HCT116 (cell line): ENCODE results near the gene SPRING1. TPM values are rescaled to one million over a fixed set of nuclear protein-coding genes. Genes with fewer than 3 reads are reported as not detected.

ENCODE experiments used
- ATAC-seq: fragments of 200-7000 bp; cut with Tn5 transposase; 2 replicates; pipeline ENCODE4 v1.9.1; 2020; ENCODE audit warnings: mild to moderate bottlenecking, moderate library complexity
- BruUV-seq: library from RNA; stranded (reverse); fragments of 400-500 nt; replicated peaks from 2 replicates; lab custom pipeline; 2021; lab: Mats Ljungman, UMichigan
- CTCF ChIA-PET: fragments of 300-600 bp; sonication (Branson Sonifier 250); formaldehyde crosslinking; loops from one replicate; lab custom pipeline; 2021; ENCODE audit warnings: antibody characterized with exemption; lab: Charles Lee
- POLR2A ChIA-PET: fragments of 300-600, 350-600 bp; sonication (Branson Sonifier 250); formaldehyde crosslinking; loops from one replicate; lab custom pipeline; 2021; ENCODE audit warnings: antibody characterized with exemption; lab: Charles Lee
- RAD21 ChIA-PET, 2 experiments: fragments of 300-600 bp; sonication (Branson Sonifier 250); formaldehyde crosslinking; loops; one replicate each; lab custom pipeline; 2023; ENCODE audit warnings: low total read pairs in 2 of 2; ENCODE audit not compliant: uncharacterized antibody in 2 of 2, unreplicated experiment in 2 of 2, low non-redundant PET in 1 of 2; lab: Charles Lee
- DNase-seq: peaks from one replicate; pipeline ENCODE4 v3.0.0-alpha.2; 2010; ENCODE audit warnings: low read depth, low spot score
- H2AFZ ChIP-seq: fragments of 200-600 bp; shearing (Covaris generic), sonication (generic); 2 replicates; pipeline ENCODE4 v1.6.1; 2017; ENCODE audit warnings: low read depth, mixed run types, mixed read lengths, antibody characterized with exemption, low read length; ENCODE audit not compliant: poor library complexity, severe bottlenecking
- H3K27ac ChIP-seq: 2 replicates; pipeline ENCODE4 v1.5.1; 2012; ENCODE audit warnings: low read depth, low read length
- H3K27me3 ChIP-seq: fragments of 200-600 bp; sonication (generic); 2 replicates; pipeline ENCODE4 v1.6.1; 2016; ENCODE audit warnings: mixed run types, low read length, mixed read lengths; ENCODE audit not compliant: insufficient read depth
- H3K36me3 ChIP-seq, 2 experiments: fragments of 200-500 bp in 1 of 2; fragments of 200-600 bp in 1 of 2; sonication (Bioruptor generic) in 1 of 2; sonication (generic) in 1 of 2; 2 replicates each; pipeline versions ENCODE4 v1.5.1 to v1.6.1; 2014 to 2016; ENCODE audit warnings: low read length in 2 of 2, inconsistent platforms in 1 of 2, mixed read lengths in 1 of 2, mixed run types in 1 of 2; ENCODE audit not compliant: insufficient read depth in 2 of 2, control insufficient read depth in 1 of 2
- H3K4me1 ChIP-seq, 2 experiments: fragments of 200-600 bp in 1 of 2; sonication (generic) in 1 of 2; 2 replicates each; pipeline versions ENCODE4 v1.5.1 to v1.6.1; 2012 to 2017; ENCODE audit warnings: low read length in 2 of 2, inconsistent platforms in 1 of 2, mild to moderate bottlenecking in 1 of 2, mixed read lengths in 1 of 2, mixed run types in 1 of 2, moderate library complexity in 1 of 2; ENCODE audit not compliant: insufficient read depth in 2 of 2, control insufficient read depth in 1 of 2
- H3K4me2 ChIP-seq: fragments of 200-600 bp; sonication (generic); 2 replicates; pipeline ENCODE4 v1.6.1; 2017; ENCODE audit warnings: mixed run types, low read length, mixed read lengths
- H3K4me3 ChIP-seq, 2 experiments: fragments of 200-600 bp in 1 of 2; sonication (generic) in 1 of 2; replicated peaks in 1 of 2; 2 replicates each; pipeline ENCODE4 v1.5.1; 2011 to 2016; ENCODE audit warnings: low read length in 2 of 2, control low read depth in 1 of 2, low read depth in 1 of 2, mild to moderate bottlenecking in 1 of 2, mixed read lengths in 1 of 2, mixed run types in 1 of 2
- H3K79me2 ChIP-seq: fragments of 200-600 bp; sonication (generic); 2 replicates; pipeline ENCODE4 v1.6.1; 2017; ENCODE audit warnings: mild to moderate bottlenecking, mixed run types, low read length, moderate library complexity, mixed read lengths; ENCODE audit not compliant: insufficient read depth
- H3K9ac ChIP-seq: fragments of 200-600 bp; sonication (generic); 2 replicates; pipeline ENCODE4 v1.6.1; 2016; ENCODE audit warnings: low read length, mixed read lengths
- H3K9me2 ChIP-seq: fragments of 200-600 bp; sonication (generic), shearing (Covaris generic); 2 replicates; pipeline ENCODE4 v1.6.1; 2017; ENCODE audit warnings: mixed run types, mild to moderate bottlenecking, moderate library complexity; ENCODE audit not compliant: insufficient read depth
- H3K9me3 ChIP-seq, 2 experiments: fragments of 200-500 bp in 1 of 2; fragments of 200-600 bp in 1 of 2; sonication (Bioruptor generic) in 1 of 2; sonication (generic) in 1 of 2; 2 replicates each; pipeline ENCODE4 v1.6.1; 2014 to 2017; ENCODE audit warnings: low read length in 2 of 2, mixed read lengths in 2 of 2, inconsistent platforms in 1 of 2, low read depth in 1 of 2, mild to moderate bottlenecking in 1 of 2, mixed run types in 1 of 2, moderate library complexity in 1 of 2; ENCODE audit not compliant: control insufficient read depth in 1 of 2, insufficient read depth in 1 of 2
- H4K20me1 ChIP-seq: fragments of 200-600 bp; sonication (generic), shearing (Covaris generic); 2 replicates; pipeline ENCODE4 v1.6.1; 2017; ENCODE audit warnings: mixed run types, mild to moderate bottlenecking, moderate library complexity; ENCODE audit not compliant: insufficient read depth
- CBX3 ChIP-seq: IDR thresholded peaks from 2 replicates; pipeline ENCODE4 v1.6.1; 2012; ENCODE audit warnings: low read depth
- CEBPB ChIP-seq: IDR thresholded peaks from 2 replicates; pipeline ENCODE4 v1.6.1; 2012; ENCODE audit warnings: low read depth
- ELF1 ChIP-seq: IDR thresholded peaks from 2 replicates; pipeline ENCODE4 v1.6.1; 2012; ENCODE audit warnings: low read depth, borderline replicate concordance
- EZH2phosphoT487 ChIP-seq: fragments of 200-600 bp; IDR thresholded peaks from 2 replicates; pipeline ENCODE4 v1.6.1; 2018; ENCODE audit warnings: antibody characterized with exemption, borderline replicate concordance
- FOSL1 ChIP-seq: IDR thresholded peaks from 2 replicates; pipeline ENCODE4 v1.6.1; 2012; ENCODE audit warnings: low read depth
- JUND ChIP-seq: IDR thresholded peaks from 2 replicates; pipeline ENCODE4 v1.6.1; 2012
- POLR2A ChIP-seq: IDR thresholded peaks from 2 replicates; pipeline ENCODE4 v1.7.0; 2011; ENCODE audit warnings: borderline replicate concordance; ENCODE audit not compliant: insufficient read depth, insufficient read length; ENCODE audit errors: extremely low read depth
- POLR2AphosphoS5 ChIP-seq: IDR thresholded peaks from 2 replicates; pipeline ENCODE4 v1.6.1; 2011; ENCODE audit warnings: mild to moderate bottlenecking, low read depth, low read length, moderate library complexity
- RAD21 ChIP-seq: IDR thresholded peaks from 2 replicates; pipeline ENCODE4 v1.6.1; 2012; ENCODE audit warnings: low read depth, mild to moderate bottlenecking
- SIN3A ChIP-seq: IDR thresholded peaks from 2 replicates; pipeline ENCODE4 v1.6.1; 2012; ENCODE audit warnings: low read depth
- SP1 ChIP-seq: IDR thresholded peaks from 2 replicates; pipeline ENCODE4 v1.6.1; 2012; ENCODE audit warnings: low read depth
- SRF ChIP-seq: IDR thresholded peaks from 2 replicates; pipeline ENCODE4 v1.6.1; 2012; ENCODE audit warnings: low read depth
- TCF7L2 ChIP-seq: IDR thresholded peaks from 2 replicates; pipeline ENCODE4 v1.7.0; 2011; ENCODE audit warnings: borderline replicate concordance, inconsistent platforms; ENCODE audit not compliant: insufficient read depth, insufficient read length; ENCODE audit errors: extremely low read depth
- YY1 ChIP-seq: IDR thresholded peaks from 2 replicates; pipeline ENCODE4 v1.6.1; 2011; ENCODE audit warnings: low read length, low read depth, moderate library complexity, mild to moderate bottlenecking; ENCODE audit not compliant: insufficient replicate concordance; ENCODE audit errors: extremely low read depth
- ZFX ChIP-seq: fragments of 450-650 bp; IDR thresholded peaks from 2 replicates; pipeline ENCODE4 v1.6.1; 2017
- intact Hi-C: fragments of 100-400 bp; cut with micrococcal nuclease; formaldehyde crosslinking; loops from 2 replicates; pipeline ENCODE4 v1.10.0; 2022
- total RNA-seq: library from RNA; stranded (reverse); gene quantifications from one replicate; pipeline ENCODE4 v1.2.1, GENCODE V29; 2021; ENCODE audit not compliant: unreplicated experiment
- TF ChIP-seq, protein P1 (sequence below): IDR thresholded peaks from 2 replicates; pipeline ENCODE4 v1.6.1; 2012
- TF ChIP-seq, protein P2 (sequence below): IDR thresholded peaks from 2 replicates; pipeline ENCODE4 v1.6.1; 2012; ENCODE audit warnings: low read depth

SPRING1 gene
- total RNA-seq, 1 experiment from 2014 or later, result 28.5 TPM

- Histone ChIP-seq H3K79me2 (no peaks in the 10 kb centered on the region), H3K9ac (no peak overlapping the region), H3K9me2 (no peaks in the 10 kb centered on the region), H3K9me3 (no peaks in the 10 kb centered on the region), H2AFZ (no peak overlapping the region), H3K27me3 (no peaks in the 10 kb centered on the region), H3K4me2 (no peak overlapping the region), H3K27ac (no peak overlapping the region), H3K36me3 (peaks cover 0 to 14% of the 10 kb centered on the region in 2 experiments; a peak in 3 of 4 replicates), H4K20me1 (no peaks in the 10 kb centered on the region), H3K4me1 (no peaks in the 10 kb centered on the region), H3K4me3 (no peak overlapping the region)
- ATAC-seq (no peak), DNase-seq (no peak)
- no TSS peak for BruUV-seq
- RAD21 ChIA-PET, result no interaction called here
- intact Hi-C loops, result no loop called here
- CTCF ChIA-PET, result no interaction called here
- TF ChIP-seq POLR2A (no peak), FOSL1 (no peak)
- POLR2A ChIA-PET, result no interaction called here
These were observed 39.4 kb upstream of the SPRING1 start for GRCh38 chr12:116777245-116777644.

DNA sequence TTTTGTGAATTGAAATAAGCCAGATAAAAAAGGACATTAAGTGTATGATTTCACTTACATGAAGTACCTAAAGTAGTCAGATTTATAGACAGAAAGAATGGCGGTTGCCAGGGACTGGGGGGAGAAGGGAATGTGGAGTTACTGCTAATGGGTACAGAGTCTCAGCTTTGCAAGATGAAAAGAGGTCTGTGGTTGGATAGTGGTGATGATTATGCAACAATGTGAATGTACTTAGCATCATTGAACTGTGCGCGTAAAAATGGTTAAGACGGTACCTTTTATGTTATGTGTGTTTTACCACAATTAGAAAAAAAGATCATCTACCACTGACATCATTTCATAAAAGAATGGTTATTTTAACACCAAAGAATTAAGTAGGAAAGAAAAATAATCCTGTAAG lies 36.2 kb upstream of the SPRING1 start:
- H3K4me1 ChIP-seq, result peaks cover 0 to 6% of the 10 kb centered on the region in 2 experiments; a peak in 1 of 4 replicates
- TF ChIP-seq ELF1 (no peak), SRF (no peak), EZH2phosphoT487 (no peak), RAD21 (no peak), SIN3A (no peak), JUND (no peak), FOSL1 (no peak), CEBPB (no peak), POLR2AphosphoS5 (no peak), YY1 (no peak), TCF7L2 (no peak), CBX3 (no peak), ZFX (no peak), SP1 (no peak), POLR2A (no peak)
- TF ChIP-seq, protein P1, sequence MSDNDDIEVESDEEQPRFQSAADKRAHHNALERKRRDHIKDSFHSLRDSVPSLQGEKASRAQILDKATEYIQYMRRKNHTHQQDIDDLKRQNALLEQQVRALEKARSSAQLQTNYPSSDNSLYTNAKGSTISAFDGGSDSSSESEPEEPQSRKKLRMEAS, result no peak
- TF ChIP-seq, protein P2, sequence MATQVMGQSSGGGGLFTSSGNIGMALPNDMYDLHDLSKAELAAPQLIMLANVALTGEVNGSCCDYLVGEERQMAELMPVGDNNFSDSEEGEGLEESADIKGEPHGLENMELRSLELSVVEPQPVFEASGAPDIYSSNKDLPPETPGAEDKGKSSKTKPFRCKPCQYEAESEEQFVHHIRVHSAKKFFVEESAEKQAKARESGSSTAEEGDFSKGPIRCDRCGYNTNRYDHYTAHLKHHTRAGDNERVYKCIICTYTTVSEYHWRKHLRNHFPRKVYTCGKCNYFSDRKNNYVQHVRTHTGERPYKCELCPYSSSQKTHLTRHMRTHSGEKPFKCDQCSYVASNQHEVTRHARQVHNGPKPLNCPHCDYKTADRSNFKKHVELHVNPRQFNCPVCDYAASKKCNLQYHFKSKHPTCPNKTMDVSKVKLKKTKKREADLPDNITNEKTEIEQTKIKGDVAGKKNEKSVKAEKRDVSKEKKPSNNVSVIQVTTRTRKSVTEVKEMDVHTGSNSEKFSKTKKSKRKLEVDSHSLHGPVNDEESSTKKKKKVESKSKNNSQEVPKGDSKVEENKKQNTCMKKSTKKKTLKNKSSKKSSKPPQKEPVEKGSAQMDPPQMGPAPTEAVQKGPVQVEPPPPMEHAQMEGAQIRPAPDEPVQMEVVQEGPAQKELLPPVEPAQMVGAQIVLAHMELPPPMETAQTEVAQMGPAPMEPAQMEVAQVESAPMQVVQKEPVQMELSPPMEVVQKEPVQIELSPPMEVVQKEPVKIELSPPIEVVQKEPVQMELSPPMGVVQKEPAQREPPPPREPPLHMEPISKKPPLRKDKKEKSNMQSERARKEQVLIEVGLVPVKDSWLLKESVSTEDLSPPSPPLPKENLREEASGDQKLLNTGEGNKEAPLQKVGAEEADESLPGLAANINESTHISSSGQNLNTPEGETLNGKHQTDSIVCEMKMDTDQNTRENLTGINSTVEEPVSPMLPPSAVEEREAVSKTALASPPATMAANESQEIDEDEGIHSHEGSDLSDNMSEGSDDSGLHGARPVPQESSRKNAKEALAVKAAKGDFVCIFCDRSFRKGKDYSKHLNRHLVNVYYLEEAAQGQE, result no peak

More for the DNA sequence above, 36.2 kb upstream of the SPRING1 start:
- DNase-seq (no peak), ATAC-seq (no peak)
- Histone ChIP-seq H3K9ac (no peak overlapping the region), H3K4me2 (no peak overlapping the region), H2AFZ (no peak overlapping the region), H4K20me1 (no peaks in the 10 kb centered on the region), H3K79me2 (no peaks in the 10 kb centered on the region), H3K27ac (no peak overlapping the region), H3K9me3 (no peaks in the 10 kb centered on the region), H3K36me3 (no peaks in the 10 kb centered on the region; a peak in 1 of 4 replicates), H3K9me2 (no peaks in the 10 kb centered on the region), H3K4me3 (no peak overlapping the region), H3K27me3 (no peaks in the 10 kb centered on the region)
- intact Hi-C loops, result no loop called here
- no TSS peak for BruUV-seq
- ChIA-PET POLR2A (no interaction called here), RAD21 (no interaction called here), CTCF (no interaction called here)
